HepG2 (cell line): Measurements from ENCODE around the gene BRI3BP. TPM values are rescaled to one million over a fixed set of nuclear protein-coding genes. Genes with fewer than 3 reads are reported as not detected.
A peak's percentile ranks its signal among the peaks of the same experiment; 100 is the strongest.

Experiments
- ATAC-seq: fragments of 200-7000 bp; cut with Tn5 transposase; 3 replicates; pipeline ENCODE4 v1.9.1; 2020; ENCODE audit warnings: mild to moderate bottlenecking, moderate library complexity
- BruUV-seq: library from RNA; stranded (reverse); fragments of 400-500 nt; replicated peaks from 2 replicates; lab custom pipeline; 2021; lab: Mats Ljungman, UMichigan
- CTCF ChIA-PET: fragments of 300-600 bp; formaldehyde crosslinking; extraction: SDS; loops from one replicate; lab custom pipeline; 2021; ENCODE audit warnings: low total read pairs, inconsistent platforms, low intra/inter-chr PET ratio; lab: Yijun Ruan, JAX
- POLR2A ChIA-PET: fragments of 350-600 bp; sonication (Branson Sonifier 250); formaldehyde crosslinking; loops from one replicate; lab custom pipeline; 2020; ENCODE audit warnings: antibody characterized with exemption, inconsistent platforms; lab: Yijun Ruan, JAX
- DNase-seq: peaks from one replicate; pipeline ENCODE4 v3.0.0-alpha.2; 2015; ENCODE audit warnings: low spot score
- FAIRE-seq: peaks from 3 replicates; lab custom pipeline; 2011; peaks lifted over from hg19 to GRCh38; lab: Jason Lieb, UNC
- H2AFZ ChIP-seq: one replicate; pipeline ENCODE4 v1.6.1; 2011; ENCODE audit warnings: low read length, inconsistent platforms
- H3K27ac ChIP-seq: fragments of 300-600 bp; 3 replicates; pipeline ENCODE4 v1.8.0; 2011; ENCODE audit warnings: mixed run types, mild to moderate bottlenecking, mixed read lengths, low read length, inconsistent platforms; ENCODE audit not compliant: insufficient read depth; ENCODE audit errors: extremely low read length
- H3K27me3 ChIP-seq, 2 experiments: fragments of 200-600 bp in 1 of 2; 2 replicates in 1 of 2; 3 replicates in 1 of 2; pipeline versions ENCODE4 v1.6.0 to v1.8.0; 2011; ENCODE audit warnings: low read length in 2 of 2, mild to moderate bottlenecking in 2 of 2, moderate library complexity in 2 of 2, inconsistent platforms in 1 of 2; ENCODE audit not compliant: insufficient read depth in 2 of 2, control insufficient read depth in 1 of 2
- H3K36me3 ChIP-seq, 2 experiments: fragments of 200-600 bp in 1 of 2; replicated peaks in 1 of 2; 2 replicates in 1 of 2; 3 replicates in 1 of 2; pipeline versions ENCODE4 v1.5.1 to v1.8.0; 2011; ENCODE audit warnings: low read length in 2 of 2, inconsistent platforms in 1 of 2; ENCODE audit not compliant: insufficient read depth in 2 of 2, control insufficient read depth in 1 of 2
- H3K4me1 ChIP-seq: 2 replicates; pipeline ENCODE4 v1.5.1; 2012; ENCODE audit warnings: low read length, inconsistent platforms; ENCODE audit not compliant: insufficient read depth
- H3K4me2 ChIP-seq: 2 replicates; pipeline ENCODE4 v1.6.0; 2011; ENCODE audit warnings: low read depth, low read length, inconsistent platforms
- H3K4me3 ChIP-seq, 3 experiments: fragments of 200-600 bp in 1 of 3; sonication (generic), shearing (Covaris generic) in 1 of 3; replicated peaks in 1 of 3; 2 replicates each; pipeline ENCODE4 v1.5.1; 2011 to 2016; ENCODE audit warnings: low read length in 3 of 3, inconsistent platforms in 2 of 3, low read depth in 2 of 3, mild to moderate bottlenecking in 2 of 3, control low read depth in 1 of 3, mixed read lengths in 1 of 3; ENCODE audit not compliant: insufficient read depth in 1 of 3
- H3K79me2 ChIP-seq: one replicate; pipeline ENCODE4 v1.6.1; 2011; ENCODE audit warnings: low read length, inconsistent platforms; ENCODE audit not compliant: insufficient read depth
- H3K9ac ChIP-seq: 2 replicates; pipeline ENCODE4 v1.6.0; 2011; ENCODE audit warnings: mild to moderate bottlenecking, low read depth, low read length, inconsistent platforms; ENCODE audit not compliant: insufficient read depth
- H3K9me3 ChIP-seq: 2 replicates; pipeline ENCODE4 v1.5.1; 2012; ENCODE audit warnings: mild to moderate bottlenecking, low read length
- H4K20me1 ChIP-seq: 2 replicates; pipeline ENCODE4 v1.6.0; 2011; ENCODE audit warnings: inconsistent platforms, mild to moderate bottlenecking, low read length, moderate library complexity; ENCODE audit not compliant: insufficient read depth
- KIAA2018 ChIP-seq: sonication (generic); formaldehyde crosslinking; IDR thresholded peaks from 2 replicates; pipeline ENCODE4 v1.5.0; 2020; ENCODE audit warnings: mild to moderate bottlenecking, missing genetic modification reagents, borderline replicate concordance
- KMT2A ChIP-seq: sonication (generic); formaldehyde crosslinking; IDR thresholded peaks from 2 replicates; pipeline ENCODE4 v1.4.0; 2020; ENCODE audit warnings: missing genetic modification reagents
- MAFF ChIP-seq: IDR thresholded peaks from 2 replicates; pipeline ENCODE4 v1.6.1; 2011; ENCODE audit warnings: low read depth, low read length, improper control_type of control experiment
- MAFK ChIP-seq, 2 experiments: IDR thresholded peaks in 1 of 2; conservative IDR thresholded peaks in 1 of 2; 2 replicates each; pipeline ENCODE4 v1.6.1; 2011; ENCODE audit warnings: improper control_type of control experiment in 2 of 2, low read length in 2 of 2
- RAD21 ChIP-seq: fragments of 450-650 bp; formaldehyde crosslinking; IDR thresholded peaks from 2 replicates; pipeline ENCODE4 v1.5.0; 2020; ENCODE audit warnings: mild to moderate bottlenecking
- RBM22 ChIP-seq: fragments of 200-400 bp; formaldehyde crosslinking; optimal IDR thresholded peaks from 2 replicates; pipeline ENCODE3; 2017; ENCODE audit warnings: mild to moderate bottlenecking, low read length, moderate library complexity
- SAP130 ChIP-seq: IDR thresholded peaks from 2 replicates; pipeline ENCODE4 v1.6.1; 2016; ENCODE audit warnings: low read depth
- SNRNP70 ChIP-seq: fragments of 200-400 bp; formaldehyde crosslinking; IDR thresholded peaks from 2 replicates; pipeline ENCODE4 v1.6.1; 2017; ENCODE audit warnings: mild to moderate bottlenecking, low read depth, low read length, moderate library complexity
- ZNF383 ChIP-seq: sonication (generic); formaldehyde crosslinking; IDR thresholded peaks from 2 replicates; pipeline ENCODE4 v1.4.0; 2020; ENCODE audit warnings: missing genetic modification reagents, mild to moderate bottlenecking, borderline replicate concordance
- ZNF644 ChIP-seq: IDR thresholded peaks from 2 replicates; pipeline ENCODE4 v1.6.1; 2016; ENCODE audit warnings: low read depth
- ZNF766 ChIP-seq: sonication (generic); formaldehyde crosslinking; IDR thresholded peaks from 2 replicates; pipeline ENCODE4 v1.5.0; 2020; ENCODE audit warnings: missing genetic modification reagents, borderline replicate concordance
- WGBS: methylation state at CpG from one replicate; pipeline ENCODE4 v1.1.6; 2017; ENCODE audit warnings: low lambda C conversion rate; 5-methylcytosine and 5-hydroxymethylcytosine counted together
- in situ Hi-C: cut with HindIII; loops from 2 replicates; pipeline ENCODE4 v1.10.0; 2017; ENCODE audit warnings: low pct_unique_long_range_greater_than_20kb; ENCODE audit not compliant: extremely low pct_ligation_motif_present
- intact Hi-C: fragments of 100-400 bp; cut with micrococcal nuclease; formaldehyde crosslinking; loops from one replicate; pipeline ENCODE4 v1.10.0; 2022; ENCODE audit not compliant: unreplicated experiment
- polyA plus RNA-seq, 8 experiments: library from polyadenylated mRNA; depleted of rRNA in 3 of 8; stranded (reverse) in 7 of 8; unstranded in 1 of 8; fragments of >200 nt; fragmentation: Illumina TruSeq in 4 of 8; extraction: Trizol in 4 of 8; gene quantifications; 2 replicates each; pipeline versions ENCODE4 v1.2.1 to v1.2.3, GENCODE V29; 2011 to 2016; ENCODE audit warnings: low read depth in 4 of 8, missing spikeins in 1 of 8, mixed read lengths in 1 of 8; ENCODE audit not compliant: insufficient read depth in 1 of 8
- total RNA-seq, 5 experiments: library from RNA; depleted of rRNA; stranded (reverse); fragments of >200 nt; fragmentation: Illumina TruSeq; extraction: Trizol; gene quantifications; 2 replicates each; pipeline ENCODE4 v1.2.3, GENCODE V29; 2016; ENCODE audit warnings: low read depth in 1 of 5
- TF ChIP-seq, protein P1 (sequence below): sonication (generic); formaldehyde crosslinking; IDR thresholded peaks from 2 replicates; pipeline ENCODE4 v1.5.1; 2020; ENCODE audit warnings: mild to moderate bottlenecking, missing genetic modification reagents, borderline replicate concordance

BRI3BP gene
- total and polyA plus RNA-seq, 2 of the 13 experiments (the other 11 are each of a cell fraction or from before 2014, with no cell fraction given) = 7.5 to 21.1 TPM

DNA sequence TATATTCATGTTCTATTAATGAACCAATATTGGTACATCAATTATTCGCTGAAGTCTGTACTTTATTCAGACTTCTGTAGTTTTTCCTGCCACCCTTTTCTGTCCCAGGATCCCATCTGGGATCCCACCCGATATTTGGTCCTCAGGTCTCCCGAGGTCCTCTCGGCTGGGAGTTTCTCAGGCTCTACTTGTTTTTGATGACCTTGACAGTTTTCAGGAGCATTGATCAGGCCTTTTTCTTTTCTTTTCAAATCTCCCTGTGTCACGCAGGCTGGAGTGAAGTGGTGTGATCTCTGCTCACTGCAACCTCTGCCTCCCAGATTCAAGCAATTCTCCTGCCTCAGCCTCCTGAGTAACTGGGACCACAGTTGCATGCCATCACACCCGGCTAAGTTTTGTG lies 11.2 kb downstream of the BRI3BP start:
- no peak for FAIRE-seq
- peaks cover 52% of the 10 kb centered on the region for H3K79me2 ChIP-seq
- WGBS = 98% methylated on average over 5 of the region's 6 CpGs
- H3K4me3 ChIP-seq = no peak overlapping the region
- ChIA-PET CTCF (no interaction called here), POLR2A (no interaction called here)
- no peaks in the 10 kb centered on the region for H3K27me3 ChIP-seq
- intact Hi-C loops (no loop called here), in situ Hi-C loops (no loop called here)
- no peak for TF ChIP-seq ZNF644
- no peak for TF ChIP-seq RBM22
- TF ChIP-seq RAD21 (CRISPR knock-in tag) = no peak
- TF ChIP-seq MAFK (conservative IDR thresholded peaks at IDR 0.05 in 1 of 2, IDR thresholded peaks at IDR 0.05 in 1 of 2; ENCODE audit: low read length in 2 of 2) = peak; percentile 72 to 78
- no peak for TF ChIP-seq SAP130
- TF ChIP-seq, protein P1, sequence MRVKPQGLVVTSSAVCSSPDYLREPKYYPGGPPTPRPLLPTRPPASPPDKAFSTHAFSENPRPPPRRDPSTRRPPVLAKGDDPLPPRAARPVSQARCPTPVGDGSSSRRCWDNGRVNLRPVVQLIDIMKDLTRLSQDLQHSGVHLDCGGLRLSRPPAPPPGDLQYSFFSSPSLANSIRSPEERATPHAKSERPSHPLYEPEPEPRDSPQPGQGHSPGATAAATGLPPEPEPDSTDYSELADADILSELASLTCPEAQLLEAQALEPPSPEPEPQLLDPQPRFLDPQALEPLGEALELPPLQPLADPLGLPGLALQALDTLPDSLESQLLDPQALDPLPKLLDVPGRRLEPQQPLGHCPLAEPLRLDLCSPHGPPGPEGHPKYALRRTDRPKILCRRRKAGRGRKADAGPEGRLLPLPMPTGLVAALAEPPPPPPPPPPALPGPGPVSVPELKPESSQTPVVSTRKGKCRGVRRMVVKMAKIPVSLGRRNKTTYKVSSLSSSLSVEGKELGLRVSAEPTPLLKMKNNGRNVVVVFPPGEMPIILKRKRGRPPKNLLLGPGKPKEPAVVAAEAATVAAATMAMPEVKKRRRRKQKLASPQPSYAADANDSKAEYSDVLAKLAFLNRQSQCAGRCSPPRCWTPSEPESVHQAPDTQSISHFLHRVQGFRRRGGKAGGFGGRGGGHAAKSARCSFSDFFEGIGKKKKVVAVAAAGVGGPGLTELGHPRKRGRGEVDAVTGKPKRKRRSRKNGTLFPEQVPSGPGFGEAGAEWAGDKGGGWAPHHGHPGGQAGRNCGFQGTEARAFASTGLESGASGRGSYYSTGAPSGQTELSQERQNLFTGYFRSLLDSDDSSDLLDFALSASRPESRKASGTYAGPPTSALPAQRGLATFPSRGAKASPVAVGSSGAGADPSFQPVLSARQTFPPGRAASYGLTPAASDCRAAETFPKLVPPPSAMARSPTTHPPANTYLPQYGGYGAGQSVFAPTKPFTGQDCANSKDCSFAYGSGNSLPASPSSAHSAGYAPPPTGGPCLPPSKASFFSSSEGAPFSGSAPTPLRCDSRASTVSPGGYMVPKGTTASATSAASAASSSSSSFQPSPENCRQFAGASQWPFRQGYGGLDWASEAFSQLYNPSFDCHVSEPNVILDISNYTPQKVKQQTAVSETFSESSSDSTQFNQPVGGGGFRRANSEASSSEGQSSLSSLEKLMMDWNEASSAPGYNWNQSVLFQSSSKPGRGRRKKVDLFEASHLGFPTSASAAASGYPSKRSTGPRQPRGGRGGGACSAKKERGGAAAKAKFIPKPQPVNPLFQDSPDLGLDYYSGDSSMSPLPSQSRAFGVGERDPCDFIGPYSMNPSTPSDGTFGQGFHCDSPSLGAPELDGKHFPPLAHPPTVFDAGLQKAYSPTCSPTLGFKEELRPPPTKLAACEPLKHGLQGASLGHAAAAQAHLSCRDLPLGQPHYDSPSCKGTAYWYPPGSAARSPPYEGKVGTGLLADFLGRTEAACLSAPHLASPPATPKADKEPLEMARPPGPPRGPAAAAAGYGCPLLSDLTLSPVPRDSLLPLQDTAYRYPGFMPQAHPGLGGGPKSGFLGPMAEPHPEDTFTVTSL (CRISPR knock-in tag) = no peak
- TF ChIP-seq KIAA2018 = no peak
- no peak for TF ChIP-seq ZNF766 (CRISPR knock-in tag)
- TF ChIP-seq KMT2A (CRISPR knock-in tag) = no peak
- TF ChIP-seq MAFF = peak; percentile 65
- TF ChIP-seq SNRNP70 = no peak
- no peak for TF ChIP-seq ZNF383
- H3K9ac ChIP-seq = no peak overlapping the region
- ATAC-seq = no peak
- H3K36me3 ChIP-seq = peaks cover 1 to 17% of the 10 kb centered on the region in 2 experiments; a peak in 4 of 5 replicates
- no peak for DNase-seq
- no TSS peak for BruUV-seq
- no peaks in the 10 kb centered on the region; the same call in 1 of the 2 replicates for H3K4me1 ChIP-seq
- H3K9me3 ChIP-seq = no peaks in the 10 kb centered on the region
- no peak overlapping the region for H3K27ac ChIP-seq
- H3K4me2 ChIP-seq = no peak overlapping the region
- 0 out of 2 replicates have a peak, but pooled peaks cover 3% of the 10 kb centered on the region for H4K20me1 ChIP-seq
- H2AFZ ChIP-seq = no peak overlapping the region
